GM19328 (cell line): Measurements from ENCODE around the gene TCP1.
"Not testable (repeated sequence)": the region's sequence is repeated elsewhere in the genome, so short reads cannot be mapped to it uniquely, and the experiment has no call there.

Experiments
- ATAC-seq: cut with Tn5 transposase; IDR thresholded peaks from one replicate; pipeline ENCODE4 v1.9.1; 2021; ENCODE audit warnings: mild to moderate bottlenecking, moderate library complexity; ENCODE audit not compliant: unreplicated experiment

TCP1 gene

DNA sequence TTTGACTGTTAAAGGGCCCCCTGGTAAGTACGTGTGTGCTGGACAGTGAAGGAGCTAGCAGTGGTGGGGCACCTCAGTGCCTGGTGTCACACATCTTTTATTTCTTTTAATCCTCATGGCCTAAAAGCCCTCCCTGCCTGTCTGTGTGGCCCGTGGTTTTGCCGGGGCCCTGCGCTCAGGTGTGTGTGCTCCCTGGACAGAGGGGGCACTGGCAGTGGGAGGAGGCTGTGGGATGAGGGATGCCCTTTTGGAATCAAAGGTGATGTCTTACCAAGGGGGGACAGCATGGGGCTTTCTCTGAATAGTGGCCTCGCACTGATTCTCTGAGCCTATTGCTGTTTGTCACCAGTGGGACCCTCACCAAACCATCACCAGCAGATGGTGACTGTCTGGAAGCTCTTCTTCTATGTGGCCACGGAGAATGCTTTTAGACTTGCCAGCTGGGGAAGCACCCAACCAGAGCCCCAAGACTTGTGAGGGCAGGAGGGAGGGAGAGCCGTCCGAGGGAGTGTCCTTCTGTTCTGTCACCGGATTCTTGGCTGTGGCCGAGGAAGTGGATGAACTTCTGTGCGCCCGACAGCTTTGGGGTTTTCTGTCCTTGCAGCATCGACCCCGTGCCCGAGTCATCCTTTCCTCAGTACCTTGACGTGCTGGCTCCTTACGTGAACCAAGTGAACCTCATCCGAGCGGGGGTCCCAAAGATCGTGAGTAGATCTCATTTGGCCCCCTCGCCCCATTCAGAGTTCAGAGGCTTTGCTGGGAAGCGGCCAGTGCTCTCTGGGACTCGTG is 28.7 kb upstream of the TCP1 start:
- ATAC-seq = no peak

DNA sequence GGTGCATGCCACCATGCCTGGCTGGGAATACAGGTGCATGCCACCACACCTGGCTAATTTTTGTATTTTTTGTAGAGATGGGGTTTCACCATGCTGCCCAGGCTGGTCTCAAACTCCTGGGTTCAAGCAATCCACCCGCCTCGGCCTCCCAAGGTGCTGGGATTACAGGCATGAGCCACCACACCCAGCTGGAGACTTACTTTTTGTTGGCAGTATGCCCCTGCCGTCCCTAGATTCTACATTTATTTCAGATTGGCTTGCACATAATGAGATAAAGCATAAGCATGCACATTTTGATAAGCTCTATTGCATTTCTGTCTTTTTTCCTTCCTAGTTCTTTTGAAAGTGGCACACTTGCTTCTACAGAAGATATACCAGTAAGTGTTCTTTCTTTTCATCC is 27.4 kb upstream of the TCP1 start:
- ATAC-seq = not testable (repeated sequence)

- no peak for ATAC-seq
Measured at GRCh38 chr6:159815410-159815809, 26.0 kb upstream of the TCP1 start.

- no peak for ATAC-seq
Measured at GRCh38 chr6:159813781-159814180, 24.4 kb upstream of the TCP1 start.

- ATAC-seq = no peak
Measured at GRCh38 chr6:159809149-159809548, 19.7 kb upstream of the TCP1 start.

GRCh38 chr6:159808647-159809046 is 19.2 kb upstream of the TCP1 start:
- ATAC-seq = no peak

DNA sequence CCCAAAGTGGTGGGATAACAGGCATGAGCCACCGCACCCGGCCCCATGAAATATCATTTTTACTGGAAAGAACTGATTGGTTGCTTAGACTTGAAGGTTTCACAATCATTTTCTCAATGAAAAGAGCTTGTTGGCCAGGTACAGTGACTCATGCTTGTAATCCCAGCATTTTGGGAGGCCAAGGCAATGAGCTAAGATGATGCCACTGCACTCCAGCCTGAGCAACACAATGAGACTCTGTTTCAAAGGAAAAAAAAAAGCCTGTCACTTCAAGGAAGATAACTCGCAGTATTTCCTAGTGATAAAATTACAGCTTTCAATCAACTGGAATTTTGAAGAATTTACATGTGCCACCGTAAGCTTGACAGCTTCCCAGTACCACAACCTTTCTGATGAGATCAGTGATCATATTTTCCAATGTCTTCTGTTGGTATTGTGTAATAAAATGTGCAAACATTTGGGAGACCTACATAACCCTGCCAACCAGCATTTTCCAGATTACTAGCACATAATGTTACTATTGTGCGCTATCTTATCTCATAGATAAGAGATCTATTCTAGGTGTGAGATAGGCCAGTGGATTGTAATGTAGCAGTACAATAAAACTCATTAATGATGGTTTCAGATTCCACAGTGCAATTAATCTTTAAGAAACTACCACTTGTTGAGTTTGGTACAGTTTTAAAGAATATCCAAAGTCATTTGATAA is 17.9 kb upstream of the TCP1 start:
- ATAC-seq = no peak

- no peak for ATAC-seq
Measured at GRCh38 chr6:159806021-159806458, 16.6 kb upstream of the TCP1 start.

GRCh38 chr6:159805440-159806020 is 16.1 kb upstream of the TCP1 start:
- ATAC-seq = no peak

DNA sequence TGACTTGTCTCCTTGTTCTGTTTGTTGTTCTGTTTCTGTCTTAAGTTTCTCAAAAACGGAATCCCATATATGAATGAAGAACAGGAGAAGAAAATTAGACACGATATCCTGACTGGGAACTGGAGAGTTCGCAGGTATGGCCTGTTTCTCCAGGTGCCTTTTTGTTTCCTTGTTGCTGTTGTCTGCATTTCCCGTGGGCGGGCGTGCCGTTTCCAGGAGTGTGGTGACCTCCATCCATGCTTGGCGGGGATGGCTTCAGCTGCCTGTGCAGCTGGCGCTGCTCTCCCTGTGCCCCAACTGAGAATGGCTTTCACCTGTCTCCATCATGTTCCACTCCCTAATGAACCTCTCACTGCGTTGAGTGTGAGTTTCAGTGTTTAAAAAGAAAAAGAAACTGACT is 15.1 kb upstream of the TCP1 start:
- no peak for ATAC-seq

GRCh38 chr6:159801935-159802334 is 12.5 kb upstream of the TCP1 start:
- no peak for ATAC-seq

- no peak for ATAC-seq
Measured at GRCh38 chr6:159800141-159800865, 10.9 kb upstream of the TCP1 start, which contains the start of gene PNLDC1. Gene PNLDC1 (plus strand): TSS chr6:159800276. CDS start chr6:159800308, 32 bp downstream.

DNA sequence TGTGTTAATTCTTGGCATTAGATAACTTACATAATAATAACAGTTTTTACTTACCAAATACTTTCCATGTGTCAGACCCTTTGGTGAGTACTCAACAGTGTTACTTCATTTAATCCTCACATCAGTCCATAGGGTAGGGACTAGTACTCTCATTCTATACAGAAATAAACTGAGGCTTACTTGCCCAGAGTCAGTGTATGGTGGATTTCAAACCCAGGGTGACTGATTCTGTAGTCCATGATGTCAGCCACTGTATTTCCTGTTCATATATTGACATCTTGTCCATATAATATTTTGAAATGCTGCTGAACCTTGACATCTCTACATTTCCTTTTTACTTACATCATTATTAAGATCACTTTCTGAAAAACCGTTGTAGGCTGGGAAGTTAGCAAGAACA is 8.2 kb upstream of the TCP1 start:
- ATAC-seq = no peak

DNA sequence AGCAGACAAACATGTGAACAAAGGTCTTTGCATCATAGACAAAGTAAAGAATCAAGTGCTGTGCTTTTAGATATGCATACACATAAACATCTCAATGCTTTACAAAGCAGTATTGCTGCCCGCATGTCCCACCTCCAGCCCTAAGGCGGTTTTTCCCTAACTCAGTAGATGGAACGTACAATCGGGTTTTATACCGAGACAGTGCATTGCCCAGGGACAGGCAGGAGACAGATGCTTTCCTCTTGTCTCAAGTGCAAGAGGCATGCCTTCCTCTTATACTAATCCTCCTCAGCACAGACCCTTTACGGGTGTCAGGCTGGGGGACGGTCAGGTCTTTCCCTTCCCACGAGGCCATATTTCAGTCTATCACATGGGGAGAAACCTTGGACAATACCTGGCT is 5.6 kb upstream of the TCP1 start:
- not testable (repeated sequence) for ATAC-seq

GRCh38 chr6:159790956-159791598 is 1.7 kb upstream of the TCP1 start:
- no peak for ATAC-seq

DNA sequence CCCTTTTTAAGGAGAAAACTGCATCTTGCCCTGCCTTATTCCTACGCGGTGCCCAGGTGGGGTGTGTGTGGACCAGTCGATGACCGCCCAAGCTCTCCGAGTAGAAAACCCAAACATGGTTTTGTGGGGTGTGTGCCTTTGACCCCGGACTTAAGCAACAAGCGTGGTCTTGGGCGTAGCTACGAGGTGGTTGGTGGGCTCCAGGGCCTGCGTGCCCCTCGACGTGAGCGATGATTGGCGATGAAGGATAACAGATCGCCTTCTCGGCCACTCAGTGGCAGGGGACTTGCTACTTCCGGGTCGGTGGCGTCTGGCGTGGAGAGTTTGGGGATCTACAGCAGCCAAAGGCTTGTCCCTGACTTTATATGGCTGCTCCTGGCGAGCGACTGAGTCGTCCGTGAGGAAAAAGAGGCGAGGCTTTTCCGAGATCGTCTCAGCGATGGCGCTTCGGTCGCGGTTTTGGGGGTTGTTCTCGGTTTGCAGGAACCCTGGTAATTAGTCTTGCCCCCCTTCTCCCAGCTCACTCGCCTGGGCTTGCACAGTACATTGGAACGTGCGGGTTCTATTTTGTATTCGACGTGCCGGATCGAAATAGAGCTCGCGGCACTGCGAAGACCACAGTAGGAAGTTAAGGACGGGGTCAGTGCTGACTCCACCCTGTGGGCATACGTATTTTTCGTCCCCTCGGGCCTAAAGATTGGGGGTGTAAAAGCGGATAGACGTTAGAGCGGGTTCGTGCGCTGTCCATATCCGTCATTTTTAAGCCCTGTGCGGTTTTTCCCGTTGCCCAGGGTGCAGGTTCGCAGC is 950 bp upstream of the TCP1 start, which contains the start of gene MRPL18:
Gene MRPL18, plus strand, starts transcription at position 319 of the 807 bp plus-strand sequence. Its CDS starts 121 bp downstream, at position 440.
- peak; percentile 80 for ATAC-seq

DNA sequence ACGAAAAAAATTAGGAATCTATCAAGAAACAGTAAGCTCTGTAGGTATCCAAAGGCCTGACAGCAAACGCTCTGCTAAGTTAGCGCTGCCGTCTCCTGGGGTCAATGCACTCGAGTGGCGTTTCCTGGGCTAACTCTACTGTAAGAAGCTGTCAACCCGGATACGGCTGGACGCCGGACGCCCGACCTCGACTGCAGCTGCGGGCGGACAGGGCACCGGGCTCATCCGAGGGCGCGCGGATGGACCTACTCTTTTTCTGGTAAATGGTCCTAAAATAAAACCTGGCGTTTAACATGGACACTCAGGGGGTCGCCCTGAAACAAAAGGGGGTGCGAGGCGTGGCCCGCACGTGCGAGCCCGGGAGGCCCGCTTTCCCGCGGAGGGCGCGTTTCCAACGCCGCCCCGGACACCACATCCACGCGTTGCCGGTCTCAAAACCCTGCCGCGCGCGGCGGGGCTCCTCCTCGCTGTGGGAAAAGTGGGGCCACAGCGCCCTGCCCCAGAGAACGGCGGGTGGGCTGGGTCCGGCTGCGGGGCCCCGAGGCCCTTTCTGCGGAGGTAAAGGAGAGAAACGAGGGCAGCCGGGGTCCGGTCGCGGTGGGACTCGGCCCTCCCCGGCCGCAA is 537 bp downstream of the TCP1 start:
- no peak for ATAC-seq

DNA sequence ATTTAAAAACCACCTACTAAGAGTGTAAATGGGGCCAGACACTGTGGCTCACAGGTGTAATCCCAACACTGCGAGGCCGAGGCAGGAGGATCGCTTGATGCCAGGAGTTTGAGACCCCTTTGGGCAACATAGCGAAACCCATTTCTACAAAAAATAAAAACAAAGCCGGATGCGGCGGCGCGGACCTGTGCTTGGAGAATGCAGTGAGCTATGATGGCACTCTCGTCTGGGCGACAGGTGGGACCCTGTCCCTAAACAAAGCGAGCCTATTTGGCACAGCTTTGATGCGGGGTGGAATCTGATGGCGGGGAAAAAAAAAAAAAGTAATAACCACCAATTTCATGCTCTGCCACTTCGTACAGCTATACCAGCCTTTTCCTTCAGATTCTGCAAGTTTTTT is 1.1 kb downstream of the TCP1 start:
- ATAC-seq = no peak

DNA sequence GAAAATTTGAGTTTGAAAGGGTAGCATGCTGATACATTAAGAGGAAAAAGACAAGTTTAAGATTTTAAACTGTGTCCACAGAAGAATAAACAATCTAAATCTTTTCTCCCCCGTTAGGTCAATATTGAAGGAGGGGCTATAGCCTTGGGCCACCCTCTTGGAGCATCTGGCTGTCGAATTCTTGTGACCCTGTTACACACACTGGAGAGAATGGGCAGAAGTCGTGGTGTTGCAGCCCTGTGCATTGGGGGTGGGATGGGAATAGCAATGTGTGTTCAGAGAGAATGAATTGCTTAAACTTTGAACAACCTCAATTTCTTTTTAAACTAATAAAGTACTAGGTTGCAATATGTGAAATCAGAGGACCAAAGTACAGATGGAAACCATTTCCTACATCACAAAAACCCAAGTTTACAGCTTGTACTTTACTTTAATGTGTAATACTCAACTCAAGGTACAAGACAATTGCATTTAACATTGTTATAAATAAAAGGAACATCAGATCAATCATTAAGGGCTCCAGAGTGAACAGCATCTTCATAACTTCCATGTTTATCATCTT is 10.8 kb downstream of the TCP1 start:
- no peak for ATAC-seq
